NCI-H2227 (cell line): ENCODE data around the gene TSPAN14.

Experiments
- DNase-seq: peaks from one replicate; lab custom pipeline; 2025; ENCODE audit not compliant: unreplicated experiment; lab: John Stamatoyannopoulos, UW

The TSPAN14 gene

DNA sequence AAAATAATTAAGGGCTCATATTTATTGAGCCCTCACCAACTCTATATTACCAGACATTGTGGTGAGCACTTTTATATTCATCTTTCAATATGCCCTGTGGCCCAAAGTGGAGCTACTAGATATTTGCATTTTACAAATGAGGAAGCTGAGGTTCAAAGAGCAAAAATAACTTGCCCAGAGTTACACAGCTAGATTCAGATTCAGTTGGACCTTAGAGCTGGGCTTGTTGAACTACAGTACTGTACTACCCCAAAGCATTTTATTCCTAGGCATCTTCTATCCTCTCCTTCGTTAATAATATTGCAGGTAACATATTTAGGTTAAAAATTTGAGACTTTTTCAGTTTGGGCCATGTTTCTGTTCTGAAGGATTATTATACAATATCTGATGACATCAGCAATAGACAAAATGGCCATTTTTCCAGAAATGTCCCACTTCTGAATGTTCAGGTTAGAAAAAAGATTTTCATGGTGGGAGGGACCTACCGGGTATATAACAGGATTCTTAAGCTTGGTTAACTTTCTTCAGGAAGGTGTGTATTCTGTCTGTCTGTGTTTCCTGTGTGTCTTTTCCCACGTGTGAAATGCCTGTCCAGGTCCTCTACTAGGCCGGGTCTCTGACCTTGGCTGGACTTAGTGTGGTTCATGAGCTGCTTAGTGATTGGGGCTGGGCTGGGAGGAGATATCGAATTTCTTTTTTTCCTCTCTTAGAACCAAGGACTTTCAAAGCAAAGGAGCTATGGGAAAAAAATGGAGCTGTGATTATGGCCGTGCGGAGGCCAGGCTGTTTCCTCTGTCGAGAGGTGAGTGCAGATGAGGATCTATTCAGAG, 32.2 kb upstream of the TSPAN14 start:
- DNase-seq: no peak

DNA sequence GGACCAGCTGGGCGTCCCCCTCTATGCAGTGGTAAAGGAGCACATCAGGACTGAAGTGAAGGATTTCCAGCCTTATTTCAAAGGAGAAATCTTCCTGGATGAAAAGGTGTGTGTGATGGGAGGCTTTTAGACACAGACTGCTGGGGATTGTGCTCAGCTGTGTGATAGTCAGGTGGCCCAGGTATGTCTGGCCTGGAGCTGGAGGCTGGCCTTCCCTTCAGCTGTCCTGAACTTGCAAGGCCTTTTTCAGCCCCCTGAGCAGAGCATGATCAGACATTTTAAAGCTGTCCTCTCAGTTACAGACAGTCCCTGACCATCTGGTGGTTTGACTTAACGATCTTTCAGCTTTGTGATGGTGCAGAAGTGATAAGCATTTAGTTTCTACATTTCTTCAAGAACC, 28.2 kb upstream of the TSPAN14 start:
- no peak for DNase-seq

DNA sequence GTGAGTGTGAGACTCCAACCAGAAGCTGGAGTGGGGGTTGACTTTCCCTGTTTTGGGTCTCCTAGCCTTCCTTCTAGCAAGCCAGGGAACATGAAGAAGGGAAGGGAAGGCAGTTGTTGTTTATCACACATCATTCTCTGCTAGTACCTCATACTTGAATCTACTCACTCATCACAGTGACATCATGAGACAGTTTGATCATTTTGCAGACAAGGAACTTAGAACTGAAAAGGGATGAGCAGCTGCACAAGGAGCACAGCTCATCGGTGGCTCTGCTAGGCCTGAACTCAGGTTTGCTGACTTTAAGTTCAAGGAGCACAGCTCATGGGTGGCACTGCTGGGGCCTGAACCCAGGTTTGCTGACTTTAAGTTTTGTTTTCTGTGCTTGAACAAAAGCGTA, 26.6 kb upstream of the TSPAN14 start:
- no peak for DNase-seq

DNA sequence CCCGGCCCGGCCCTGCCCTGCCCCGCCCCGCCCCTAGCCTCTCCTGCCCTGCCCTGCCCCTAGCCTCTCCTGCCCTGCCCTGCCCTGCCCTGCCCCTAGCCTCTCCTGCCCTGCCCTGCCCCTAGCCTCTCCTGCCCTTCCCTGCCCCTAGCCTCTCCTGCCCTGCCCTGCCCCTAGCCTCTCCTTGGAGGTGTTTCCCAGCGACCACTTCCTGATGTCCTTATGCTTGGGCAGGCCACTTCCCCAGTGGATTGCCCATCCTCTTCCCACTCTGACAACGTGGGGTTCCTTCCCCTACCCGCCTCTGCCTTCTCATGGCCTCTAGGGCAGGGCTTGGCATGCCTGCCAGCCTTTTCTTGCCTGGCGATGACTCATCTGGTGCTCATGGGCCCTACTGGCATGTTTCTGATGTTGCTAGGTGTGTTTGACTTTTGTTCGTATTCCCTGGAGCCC, 24.6 kb upstream of the TSPAN14 start:
- no peak for DNase-seq

DNA sequence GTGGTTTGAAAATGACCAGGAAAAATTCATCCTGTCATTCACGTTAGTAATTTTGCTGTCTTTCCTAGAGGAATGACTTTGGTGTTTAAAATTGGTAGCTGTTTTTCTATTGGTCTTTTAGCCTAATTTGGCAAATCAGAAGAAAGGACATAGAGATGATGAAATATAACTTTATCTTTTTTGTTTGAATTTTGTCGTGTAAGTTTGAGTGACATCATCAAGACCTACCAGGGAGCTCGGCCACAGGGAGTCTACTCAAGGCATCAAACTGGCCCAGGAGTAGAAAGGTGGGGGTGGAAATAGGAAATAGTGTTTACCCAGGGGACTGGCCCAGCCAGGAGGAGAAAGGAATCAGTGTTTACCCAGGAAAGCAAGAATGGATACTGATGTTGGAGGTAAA, 21.0 kb upstream of the TSPAN14 start:
- DNase-seq: no peak

DNA sequence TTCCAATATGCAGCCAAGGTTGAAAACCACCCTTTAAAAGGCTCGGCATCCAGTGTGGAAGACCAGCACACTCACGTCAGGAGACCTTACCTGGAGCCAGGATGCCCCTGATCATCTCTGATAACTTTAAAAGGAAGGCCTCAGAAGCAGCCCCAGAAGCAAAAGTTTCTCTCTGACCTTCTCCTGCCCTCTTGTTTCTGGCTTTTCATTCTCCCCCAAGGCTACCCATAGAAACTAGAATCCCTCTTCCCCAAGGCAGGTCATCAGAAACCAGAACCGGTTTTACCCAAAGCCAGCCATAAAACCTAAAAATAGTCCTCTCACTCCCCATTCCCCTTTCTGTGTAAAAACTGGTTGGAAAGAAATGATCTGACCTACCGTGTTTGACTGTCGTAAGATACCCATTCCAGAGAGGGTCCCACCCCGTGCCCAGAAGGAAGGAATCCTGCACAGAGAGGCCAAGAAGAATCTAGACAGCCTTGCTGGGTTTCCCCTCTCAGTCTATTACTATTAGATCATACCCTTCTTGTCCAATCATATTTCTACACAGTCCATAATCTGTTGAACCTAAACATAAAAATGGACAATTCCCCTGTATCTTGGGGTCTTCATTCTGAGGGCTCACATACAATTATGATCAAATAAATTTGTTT, 17.5 kb upstream of the TSPAN14 start:
- no peak for DNase-seq

DNA sequence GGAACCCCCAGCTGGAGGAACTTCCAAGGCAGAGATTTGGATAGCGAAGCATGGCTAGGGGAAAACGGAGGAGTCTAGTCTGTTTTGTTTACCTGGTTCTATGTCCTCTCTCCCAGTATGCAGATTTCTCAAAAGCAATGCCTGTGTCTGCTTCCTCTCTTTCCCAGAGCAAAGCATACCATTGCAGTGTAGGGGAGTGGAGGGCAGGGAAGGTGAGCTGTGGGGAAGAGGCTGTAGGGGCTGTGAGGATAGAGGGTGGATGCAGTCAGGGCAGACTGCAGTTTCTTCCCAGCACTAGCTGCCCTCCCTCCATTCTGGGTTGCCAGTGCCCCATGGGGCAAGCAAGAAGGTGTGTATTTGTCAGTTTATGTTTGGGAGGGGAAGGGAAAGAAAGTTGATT, 16.9 kb upstream of the TSPAN14 start:
- DNase-seq: no peak

DNA sequence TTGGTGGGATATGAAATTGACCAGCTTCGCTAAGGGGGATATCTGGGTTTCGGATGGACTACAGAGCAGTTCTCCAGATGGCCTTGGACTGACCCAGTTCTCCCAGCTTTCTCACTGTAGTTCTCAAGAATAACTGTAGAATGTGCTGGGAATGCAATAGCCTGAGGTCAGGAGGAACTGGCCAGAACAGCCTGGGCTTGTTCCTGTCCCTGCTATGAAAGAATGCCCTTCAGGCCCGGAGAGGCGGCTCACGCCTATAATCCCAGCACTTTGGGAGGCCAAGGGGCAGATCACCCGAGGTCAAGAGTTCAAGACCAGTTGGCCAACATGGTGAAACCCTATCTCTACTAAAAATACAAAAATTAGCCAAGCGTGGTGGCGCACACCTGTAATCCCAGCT, 12.3 kb upstream of the TSPAN14 start:
- no peak for DNase-seq

DNA sequence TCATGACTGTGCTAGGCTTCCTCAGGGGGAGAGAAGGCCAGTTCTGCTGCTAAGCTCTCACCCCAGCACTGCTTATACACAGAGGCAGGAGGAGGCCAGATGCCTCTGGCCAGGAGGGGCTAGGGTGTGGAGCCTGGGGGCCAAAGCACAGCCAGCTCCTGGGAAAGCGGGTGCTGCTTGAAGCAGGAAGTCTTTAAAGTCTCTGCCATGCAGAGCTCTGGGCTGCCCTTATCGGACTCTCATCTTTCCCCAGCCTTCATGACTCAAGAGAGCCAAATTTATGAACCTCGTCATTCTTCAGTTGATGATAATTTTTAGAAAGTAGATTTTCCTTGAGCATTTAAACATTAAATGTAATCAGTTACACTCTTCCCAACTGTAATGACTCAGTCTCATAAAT, 11.2 kb upstream of the TSPAN14 start:
- DNase-seq: no peak

DNA sequence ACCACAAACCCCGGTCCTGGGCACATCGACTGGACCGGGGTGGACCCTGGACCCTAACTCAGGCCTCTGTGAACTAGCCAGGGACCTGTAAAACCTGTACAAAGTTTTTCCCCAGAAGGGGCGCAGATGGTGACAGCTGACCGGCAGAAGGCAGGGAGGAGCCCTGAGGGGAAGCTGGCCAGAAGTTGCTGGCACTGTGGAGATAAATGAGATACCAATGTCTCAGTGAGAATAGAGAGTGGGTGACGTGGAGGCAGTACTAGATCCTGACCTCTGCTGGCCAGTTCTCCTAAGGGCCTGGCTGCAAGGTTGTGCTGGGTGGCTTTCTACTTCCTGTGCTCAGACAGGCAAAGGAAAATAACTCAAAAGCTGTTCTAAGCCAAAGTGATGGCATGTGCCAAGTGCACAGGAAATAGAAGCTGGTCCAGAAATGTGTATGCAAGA, 10.6 kb upstream of the TSPAN14 start:
- DNase-seq: no peak

DNA sequence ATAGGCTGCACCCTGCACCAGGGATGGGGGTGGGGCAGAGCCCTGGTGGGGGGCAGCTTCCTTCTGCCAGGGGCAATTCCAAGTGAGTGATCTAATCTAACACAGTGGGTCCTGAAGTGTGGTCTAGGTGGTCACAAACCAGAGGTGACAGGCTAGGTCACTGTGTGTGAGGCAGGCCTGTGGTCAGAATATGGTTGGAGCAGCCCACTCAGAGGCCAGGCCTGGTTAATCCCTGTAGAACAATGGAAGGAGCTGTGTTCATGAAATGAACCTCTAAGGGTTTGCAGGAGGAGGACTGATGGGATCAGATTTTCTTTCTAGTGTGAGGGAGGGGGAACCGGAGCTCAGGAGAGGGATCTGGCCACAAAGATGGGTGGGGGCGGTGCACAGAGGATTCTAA, 10.0 kb upstream of the TSPAN14 start:
- no peak for DNase-seq

DNA sequence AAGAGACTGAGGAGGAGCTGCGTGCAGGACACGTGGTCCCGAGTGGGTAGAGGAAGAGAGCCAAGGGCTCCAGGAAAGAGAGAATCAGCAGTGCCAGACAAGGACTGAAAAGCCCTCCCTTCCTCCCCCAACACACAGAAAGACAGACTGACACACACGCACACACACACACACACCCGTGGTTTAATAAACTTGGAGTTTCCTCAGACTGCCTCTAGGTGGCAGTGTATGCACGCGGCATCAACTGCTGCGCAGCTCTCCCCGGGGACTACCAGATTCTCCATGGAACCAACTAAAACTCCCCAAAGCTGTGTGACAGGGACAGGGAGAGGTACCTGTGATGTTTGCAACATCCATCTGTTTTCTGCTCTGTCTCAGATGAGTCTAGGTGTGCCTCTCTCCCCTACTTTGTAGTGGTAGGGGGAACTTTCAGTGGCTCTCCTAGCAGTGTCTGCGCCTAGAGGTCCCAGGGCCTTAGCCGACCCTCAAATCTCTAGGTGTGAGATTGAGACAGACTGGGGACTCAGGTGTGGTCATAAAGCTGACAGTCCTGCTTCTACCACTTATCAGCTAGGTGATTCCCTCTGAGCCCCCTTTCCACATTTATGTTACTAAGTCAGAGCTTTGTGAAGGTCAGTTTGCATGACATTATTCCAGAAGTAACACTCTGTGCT, 9.3 kb upstream of the TSPAN14 start:
- peak; percentile 72 for DNase-seq

DNA sequence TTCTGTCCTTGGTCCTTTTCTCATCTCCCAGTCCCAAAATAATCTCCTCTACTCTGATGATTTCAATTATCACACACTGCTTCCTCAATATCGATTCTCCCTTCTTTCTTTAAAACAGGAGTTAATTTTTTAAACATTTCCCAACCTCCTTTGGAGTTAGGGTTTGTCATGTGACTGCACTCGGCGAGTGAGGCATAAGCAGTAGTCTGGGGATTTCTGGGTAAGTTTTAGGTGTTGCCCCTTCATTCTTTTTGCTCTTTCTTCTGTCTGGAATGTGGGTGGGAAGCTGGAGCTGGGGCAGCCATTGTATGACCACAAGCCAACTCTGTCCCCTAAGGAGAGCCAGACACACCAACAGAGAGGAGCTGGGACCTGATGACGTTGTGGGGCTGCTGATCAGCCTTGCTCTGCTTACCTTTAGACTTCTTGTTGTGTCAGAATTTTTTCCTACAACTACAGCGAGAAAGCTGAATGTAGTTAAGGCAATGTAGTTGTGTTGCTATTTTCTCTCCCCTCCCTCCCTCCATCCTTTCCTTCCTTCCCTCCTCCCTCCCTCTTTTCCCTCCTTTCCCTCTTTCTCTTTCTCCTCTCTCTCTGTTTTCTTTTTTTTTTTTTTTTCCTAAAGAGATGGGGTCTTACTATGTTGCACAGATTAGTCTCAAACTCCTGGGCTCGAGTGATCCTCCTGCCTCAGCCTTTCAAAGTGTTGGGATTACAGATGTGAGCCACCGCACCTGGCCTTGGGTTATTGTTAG, 6.5 kb upstream of the TSPAN14 start:
- DNase-seq: no peak

DNA sequence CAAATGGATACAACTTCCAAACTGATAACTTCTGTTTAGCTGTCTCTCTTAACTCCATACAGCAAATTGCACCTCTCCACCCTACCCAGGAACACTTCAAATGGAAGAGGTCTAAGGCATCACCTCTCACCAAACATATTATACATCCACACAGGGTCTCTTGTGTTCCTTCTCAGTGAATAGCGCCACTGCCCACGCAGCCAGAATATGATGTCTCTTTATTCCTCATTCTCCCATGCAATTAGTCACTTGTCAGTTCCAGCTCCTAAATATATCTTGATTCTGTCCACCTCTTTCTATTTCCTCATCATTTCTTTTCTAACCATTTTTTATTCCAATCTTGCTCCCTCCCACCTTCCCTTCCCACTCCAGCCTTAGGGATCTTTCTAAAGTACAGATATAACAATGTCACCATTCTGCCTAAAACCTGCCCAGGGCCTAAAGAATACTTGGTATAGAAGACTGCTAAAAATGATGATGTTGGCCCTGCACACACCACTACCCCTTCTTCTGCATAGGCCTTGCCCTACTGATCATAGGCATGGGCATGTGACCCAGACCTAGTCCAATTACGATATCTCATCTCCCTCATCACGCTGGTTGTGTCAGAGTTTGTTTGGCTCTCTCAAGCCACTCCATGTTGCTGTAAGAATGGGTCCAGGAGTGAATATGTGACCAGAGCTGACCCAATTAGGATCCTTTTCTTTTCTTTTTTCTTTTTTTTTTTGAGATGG, 5.7 kb upstream of the TSPAN14 start:
- DNase-seq: no peak

DNA sequence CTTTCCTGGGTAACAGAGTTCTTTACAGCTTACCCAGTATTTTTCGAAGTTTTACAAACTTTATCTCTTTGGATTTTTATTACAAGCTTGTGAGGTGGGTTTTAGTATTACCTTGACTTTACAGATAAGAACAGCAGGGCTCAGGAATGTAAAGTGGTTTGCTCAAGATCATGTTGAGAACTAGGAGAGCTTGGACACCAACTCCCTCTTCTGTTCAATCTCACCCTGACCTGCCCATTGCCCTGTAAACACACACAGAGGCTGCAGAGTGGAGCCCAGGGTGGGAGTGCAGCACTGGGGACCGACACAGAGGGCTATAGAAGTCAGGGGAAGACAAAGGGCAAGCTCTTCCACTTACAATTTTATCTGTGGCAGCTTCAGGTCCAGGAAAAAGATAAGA, 4.6 kb upstream of the TSPAN14 start:
- DNase-seq: no peak

DNA sequence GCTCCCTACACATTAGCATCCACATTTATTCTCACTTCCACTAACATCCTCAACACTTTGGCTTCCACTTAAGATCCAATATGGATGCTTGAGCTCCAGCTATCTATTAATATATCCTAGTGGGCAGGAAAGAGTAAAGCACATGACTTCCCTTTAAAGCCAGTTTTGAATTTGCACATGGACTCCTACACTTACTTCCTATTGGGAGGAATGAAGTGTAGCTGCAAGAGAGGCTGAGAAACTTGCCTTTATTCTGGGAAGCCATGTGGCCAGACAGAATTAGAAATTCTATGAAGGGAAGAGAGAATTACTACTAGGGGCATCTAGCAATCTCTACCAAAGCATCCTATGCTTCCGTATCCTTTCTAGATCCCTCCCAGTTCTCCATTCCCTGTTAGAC, 3.0 kb upstream of the TSPAN14 start:
- DNase-seq: no peak

DNA sequence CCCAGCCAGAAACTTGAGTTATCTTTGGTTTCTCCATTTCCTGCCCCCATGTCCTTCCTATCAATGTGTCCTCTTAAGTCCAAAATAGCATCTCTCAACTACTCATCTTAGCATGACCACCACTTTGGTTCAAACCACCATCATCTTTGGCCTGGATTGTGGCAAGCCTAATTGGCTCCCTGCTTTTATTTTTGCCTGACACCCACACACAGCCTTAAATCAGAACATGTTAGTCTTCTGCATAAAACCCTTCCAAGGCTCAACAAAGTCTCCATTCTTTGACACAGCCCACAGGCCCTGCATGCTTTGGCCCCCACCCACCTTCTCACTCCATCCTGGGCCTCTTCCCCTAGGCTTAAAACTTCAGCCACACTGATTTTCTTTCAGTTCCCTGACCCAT, 2.0 kb upstream of the TSPAN14 start:
- DNase-seq: no peak

DNA sequence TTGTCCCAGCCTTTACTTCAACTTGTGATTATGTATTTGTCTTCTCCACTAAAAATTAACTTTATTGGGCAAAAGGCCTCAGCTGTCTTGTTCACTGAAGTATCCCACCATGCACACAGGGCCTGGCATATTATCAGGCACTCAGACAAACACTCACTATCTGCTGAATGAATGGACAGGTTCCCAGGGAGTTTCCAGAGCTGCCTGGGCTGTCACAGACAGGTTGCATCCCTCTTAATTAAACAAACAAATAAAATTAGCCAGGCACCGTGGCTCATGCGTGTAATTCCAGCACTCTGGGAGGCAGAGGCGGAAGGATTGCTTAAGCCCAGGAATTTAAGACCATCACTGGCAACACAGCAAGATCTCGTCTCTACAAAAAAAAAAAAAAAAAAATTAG, 1.5 kb upstream of the TSPAN14 start:
- no peak for DNase-seq

DNA sequence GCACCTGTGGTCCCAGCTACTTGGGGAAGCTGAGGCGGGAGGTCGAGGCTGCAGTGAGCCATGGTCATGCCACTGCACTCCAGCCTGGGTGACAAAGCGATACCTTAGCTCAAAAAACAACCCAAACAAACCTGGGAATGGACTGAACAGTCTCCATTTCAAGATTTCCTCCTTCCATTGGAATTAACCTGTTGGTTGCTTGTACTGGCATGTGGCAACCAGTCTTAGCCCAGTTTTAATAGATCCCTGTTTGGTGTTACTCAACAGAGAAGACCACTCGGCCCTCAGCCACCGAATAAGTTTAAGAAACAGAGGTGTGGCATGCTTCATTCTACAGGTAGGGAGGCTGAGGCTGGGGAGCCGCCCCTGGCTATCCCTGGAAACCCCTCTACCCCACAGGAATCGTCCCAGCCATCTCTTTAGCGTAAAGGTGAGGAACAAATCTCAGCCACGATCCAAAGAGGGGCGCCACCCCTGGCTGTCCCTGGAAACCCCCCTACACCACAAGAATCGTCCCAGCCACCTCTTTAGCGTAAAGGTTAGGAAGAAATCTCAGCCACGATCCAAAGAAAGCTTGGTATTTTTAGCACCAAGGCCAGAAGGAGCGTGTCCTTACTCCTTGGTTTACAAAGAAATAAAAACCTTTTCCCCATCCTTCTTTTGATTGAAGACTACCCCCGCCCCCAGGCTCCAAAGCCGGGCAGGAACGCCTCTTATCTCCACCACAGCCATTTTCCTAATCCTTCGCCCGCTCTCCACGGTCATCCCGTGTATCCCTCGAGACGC, 861 bp upstream of the TSPAN14 start:
- no peak for DNase-seq
